IPS-18c (cell line): ENCODE measurements around the gene PHLDA2.

Experiments
- H3K4me3 ChIP-seq: 2 replicates; pipeline ENCODE4 v1.7.0; 2013; ENCODE audit warnings: low read depth, mild to moderate bottlenecking, low read length, moderate library complexity; ENCODE audit not compliant: insufficient read depth
- H3K9me3 ChIP-seq: one replicate; pipeline ENCODE4 v1.6.1; 2013; ENCODE audit warnings: mild to moderate bottlenecking, low read length, moderate library complexity; ENCODE audit not compliant: control insufficient read depth, insufficient read depth

The PHLDA2 gene

DNA sequence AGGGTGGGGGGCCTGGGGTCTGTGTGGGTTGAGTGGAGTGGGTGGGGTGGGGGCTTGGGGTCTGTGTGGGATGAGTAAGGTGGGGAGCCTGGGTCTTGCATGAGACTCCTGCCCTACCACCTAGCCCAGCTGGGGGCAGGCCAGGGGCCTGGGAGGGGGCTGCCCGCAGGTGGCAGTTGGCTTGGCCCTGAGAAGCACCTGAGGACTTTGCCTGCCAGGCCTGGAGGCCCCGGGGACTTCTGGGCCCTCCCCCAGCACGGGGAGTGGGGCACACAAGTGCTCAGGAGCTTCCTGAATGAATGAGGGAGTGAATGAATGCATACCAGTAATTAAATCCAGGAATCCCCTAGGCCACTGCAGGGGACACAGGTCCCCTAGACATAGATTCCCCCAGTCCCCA is 6.6 kb downstream of the PHLDA2 start:
- no peaks in the 10 kb centered on the region for H3K9me3 ChIP-seq
- no peak overlapping the region for H3K4me3 ChIP-seq

DNA sequence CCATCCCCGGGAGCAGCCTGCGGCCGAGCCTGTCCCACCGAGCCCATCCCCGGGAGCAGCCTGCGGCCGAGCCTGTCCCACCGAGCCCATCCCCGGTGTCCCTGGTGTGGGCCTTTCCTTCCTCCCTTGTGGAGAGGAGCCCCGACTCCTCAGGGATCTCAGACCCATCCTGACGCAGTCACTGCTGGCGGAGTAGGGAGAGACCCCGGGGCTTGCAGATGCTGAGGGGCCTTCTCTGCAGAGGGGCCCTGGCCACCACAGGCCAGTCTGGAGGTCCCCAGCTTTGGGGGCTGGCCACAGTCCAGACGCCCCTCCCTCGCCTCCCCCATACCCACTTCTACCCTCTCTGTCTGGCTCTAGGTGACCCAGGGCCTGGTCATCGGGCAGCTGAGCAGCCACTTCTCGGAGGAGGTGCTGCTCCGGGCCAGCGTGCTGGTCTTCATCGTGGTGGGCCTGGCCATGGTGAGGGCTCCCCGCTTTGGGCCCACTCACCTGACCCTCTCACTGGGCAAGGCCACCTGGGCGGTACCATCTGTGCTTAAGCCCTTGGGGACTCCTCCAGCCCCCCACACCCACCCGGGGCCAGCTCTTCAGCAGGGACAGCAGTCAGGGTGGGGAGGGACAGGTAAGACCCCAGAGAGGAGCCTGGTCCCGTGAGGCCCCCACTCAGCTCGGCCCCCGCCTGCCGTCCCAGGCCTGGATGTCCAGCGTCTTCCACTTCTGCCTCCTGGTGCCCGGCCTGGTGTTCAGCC is 7.3 kb downstream of the PHLDA2 start:
- no peak overlapping the region for H3K4me3 ChIP-seq
- no peaks in the 10 kb centered on the region for H3K9me3 ChIP-seq

GRCh38 chr11:2921261-2921660 is 8.0 kb downstream of the PHLDA2 start:
- Histone ChIP-seq H3K4me3 (no peak overlapping the region), H3K9me3 (no peaks in the 10 kb centered on the region)

DNA sequence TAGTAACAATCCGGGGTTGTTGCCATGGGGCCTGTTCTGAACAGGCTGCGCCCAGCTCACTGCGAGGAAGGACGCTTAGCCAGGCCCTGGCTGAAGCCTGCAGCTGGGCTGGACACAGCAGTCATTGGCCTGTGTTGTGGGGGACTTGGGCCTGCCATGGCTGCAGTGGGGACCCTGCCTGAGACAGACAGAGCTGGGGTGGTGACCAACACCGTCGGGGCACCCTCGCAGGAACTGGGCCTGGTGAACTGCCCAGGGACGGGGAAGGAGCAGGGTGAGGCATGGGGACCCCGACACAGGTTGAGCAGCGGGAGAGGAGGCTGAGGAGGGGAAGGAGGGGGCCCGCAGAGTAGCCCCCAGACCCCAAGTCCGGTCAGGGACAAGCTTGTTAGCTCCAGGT is 8.9 kb downstream of the PHLDA2 start:
- no peaks in the 10 kb centered on the region for H3K9me3 ChIP-seq
- no peak overlapping the region for H3K4me3 ChIP-seq

DNA sequence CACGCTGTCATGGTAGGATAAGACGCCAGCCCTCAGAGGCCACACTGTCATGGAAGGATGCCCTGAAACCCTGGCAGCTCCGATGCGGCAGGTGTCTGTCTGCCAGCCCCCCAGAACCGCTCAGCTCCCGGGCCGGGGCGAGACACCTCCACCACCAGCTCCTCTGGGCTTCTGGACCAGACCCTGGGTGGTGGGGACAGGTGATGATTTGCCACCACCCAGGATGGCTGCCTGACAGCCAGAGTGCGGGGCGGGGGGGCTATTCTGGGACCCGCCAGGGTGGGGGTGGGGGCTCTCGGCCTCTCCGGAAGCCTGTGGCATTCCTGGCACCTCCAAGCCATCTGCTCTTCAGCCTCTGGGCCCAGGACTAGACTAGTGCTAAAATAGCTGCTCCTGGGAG is 9.4 kb downstream of the PHLDA2 start:
- Histone ChIP-seq H3K4me3 (no peak overlapping the region), H3K9me3 (no peaks in the 10 kb centered on the region)

DNA sequence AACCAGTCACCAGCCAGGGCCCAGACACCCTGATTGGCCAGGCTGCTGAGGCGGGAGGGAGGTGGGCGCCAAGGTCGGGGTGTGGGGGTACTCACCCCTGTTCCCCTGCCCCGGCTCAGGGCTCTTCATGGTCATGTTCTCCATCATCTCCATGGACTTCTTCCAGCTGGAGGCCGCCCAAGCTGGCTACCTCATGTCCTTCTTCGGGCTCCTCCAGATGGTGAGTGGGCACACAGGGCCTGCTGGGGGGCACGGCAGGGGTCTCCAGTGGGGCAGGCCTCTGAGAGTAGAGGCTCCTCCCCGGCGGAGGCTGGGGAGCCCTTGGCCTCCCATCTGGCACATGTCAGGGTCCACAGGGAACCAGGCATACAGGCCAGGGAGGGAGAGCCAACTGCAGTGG is 10.0 kb downstream of the PHLDA2 start:
- H3K9me3 ChIP-seq, result no peaks in the 10 kb centered on the region
- H3K4me3 ChIP-seq, result no peak overlapping the region

DNA sequence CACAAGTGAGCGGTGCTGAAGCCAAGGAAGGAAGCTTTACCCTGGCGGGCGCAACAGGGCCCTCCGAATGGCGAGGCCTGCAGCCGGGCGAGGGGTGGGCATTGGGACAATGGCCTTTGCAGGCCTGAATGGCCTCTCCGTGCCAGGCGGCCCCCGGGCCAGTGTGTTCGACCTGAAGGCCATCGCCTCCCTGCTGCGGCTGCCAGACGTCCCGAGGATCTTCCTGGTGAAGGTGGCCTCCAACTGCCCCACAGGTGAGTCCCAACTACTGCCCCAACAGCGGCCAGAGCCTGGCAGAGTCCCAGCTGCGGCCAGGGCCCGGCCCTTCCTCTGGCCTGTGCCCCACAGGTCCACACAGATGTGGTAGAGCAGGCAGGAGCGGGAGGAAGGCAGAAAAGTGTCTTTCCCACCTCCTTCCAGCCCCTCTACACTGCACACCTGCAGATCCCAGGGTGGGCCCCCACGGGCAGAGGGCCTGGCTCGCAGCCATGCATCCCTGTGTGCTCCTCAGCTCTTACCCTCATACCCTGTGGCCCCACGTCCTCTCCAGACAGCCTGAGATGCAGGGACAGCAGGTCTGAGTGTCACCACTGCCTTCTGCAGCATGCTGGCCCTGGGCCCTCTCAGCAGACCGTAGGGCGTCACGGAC is 11.3 kb downstream of the PHLDA2 start:
- H3K4me3 ChIP-seq, result no peak overlapping the region

DNA sequence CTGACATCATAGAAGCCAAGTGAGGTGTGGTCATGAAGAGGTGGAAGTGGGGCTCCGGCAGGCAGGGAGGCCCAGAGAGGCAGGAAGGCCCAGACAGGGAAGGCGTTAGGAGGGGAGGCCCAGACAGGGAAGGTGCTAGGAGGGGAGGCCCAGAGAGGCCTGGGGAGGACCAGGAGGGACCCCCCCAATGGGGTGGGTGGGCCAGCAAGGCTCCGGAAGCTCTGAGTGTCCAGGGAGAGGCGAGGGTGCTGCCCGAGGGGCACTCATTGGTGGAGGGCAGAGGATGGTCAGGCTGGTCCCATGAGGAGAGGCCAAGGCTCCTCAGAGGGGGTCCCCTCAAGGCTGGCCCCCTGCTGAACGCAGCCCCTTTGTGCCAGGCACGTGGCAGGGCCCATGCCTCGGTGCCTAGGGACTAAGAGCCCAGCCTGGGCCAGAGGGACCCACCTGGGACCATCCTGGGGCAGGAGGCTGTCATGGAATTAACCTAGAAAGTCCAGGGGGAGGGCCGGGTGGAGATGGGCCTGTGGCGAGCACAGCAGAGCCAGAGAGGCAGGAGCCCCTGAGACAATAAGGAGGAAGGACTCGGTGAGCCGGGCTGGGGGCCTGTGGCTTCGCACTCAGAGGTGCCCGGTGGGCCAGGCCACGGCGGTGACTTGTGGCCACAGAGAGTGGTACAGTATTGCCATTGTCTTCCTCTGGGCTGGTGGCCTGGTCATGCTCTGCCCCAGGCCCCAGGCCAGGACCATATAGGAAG is 12.2 kb downstream of the PHLDA2 start:
- no peak overlapping the region for H3K4me3 ChIP-seq
- H3K9me3 ChIP-seq, result no peaks in the 10 kb centered on the region

More for the DNA sequence above, 11.3 kb downstream of the PHLDA2 start:
- H3K9me3 ChIP-seq, result no peaks in the 10 kb centered on the region

GRCh38 chr11:2916114-2916891 is 12.9 kb downstream of the PHLDA2 start:
- H3K9me3 ChIP-seq, result no peaks in the 10 kb centered on the region
- H3K4me3 ChIP-seq, result no peak overlapping the region

DNA sequence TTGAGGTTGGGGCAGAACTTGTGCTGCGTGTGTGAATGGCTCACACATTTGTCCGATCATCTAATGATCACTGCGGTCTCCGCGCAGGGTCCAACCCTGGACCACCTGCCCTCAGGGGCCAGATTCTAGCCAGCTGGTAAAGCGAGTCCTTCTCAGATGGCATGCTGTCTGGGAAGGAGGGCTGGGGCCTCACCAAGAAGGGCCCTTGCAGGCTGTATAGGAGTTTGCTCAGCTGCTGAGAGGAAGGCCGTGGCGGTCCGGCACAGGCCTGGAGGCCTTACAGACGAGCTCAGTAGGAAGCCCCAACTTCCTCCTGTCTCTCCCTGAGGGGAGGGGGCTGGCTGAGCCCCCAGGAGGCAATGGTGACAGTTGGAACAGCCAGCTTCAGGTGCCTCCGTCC is 13.7 kb downstream of the PHLDA2 start:
- Histone ChIP-seq H3K4me3 (no peak overlapping the region), H3K9me3 (no peaks in the 10 kb centered on the region)

DNA sequence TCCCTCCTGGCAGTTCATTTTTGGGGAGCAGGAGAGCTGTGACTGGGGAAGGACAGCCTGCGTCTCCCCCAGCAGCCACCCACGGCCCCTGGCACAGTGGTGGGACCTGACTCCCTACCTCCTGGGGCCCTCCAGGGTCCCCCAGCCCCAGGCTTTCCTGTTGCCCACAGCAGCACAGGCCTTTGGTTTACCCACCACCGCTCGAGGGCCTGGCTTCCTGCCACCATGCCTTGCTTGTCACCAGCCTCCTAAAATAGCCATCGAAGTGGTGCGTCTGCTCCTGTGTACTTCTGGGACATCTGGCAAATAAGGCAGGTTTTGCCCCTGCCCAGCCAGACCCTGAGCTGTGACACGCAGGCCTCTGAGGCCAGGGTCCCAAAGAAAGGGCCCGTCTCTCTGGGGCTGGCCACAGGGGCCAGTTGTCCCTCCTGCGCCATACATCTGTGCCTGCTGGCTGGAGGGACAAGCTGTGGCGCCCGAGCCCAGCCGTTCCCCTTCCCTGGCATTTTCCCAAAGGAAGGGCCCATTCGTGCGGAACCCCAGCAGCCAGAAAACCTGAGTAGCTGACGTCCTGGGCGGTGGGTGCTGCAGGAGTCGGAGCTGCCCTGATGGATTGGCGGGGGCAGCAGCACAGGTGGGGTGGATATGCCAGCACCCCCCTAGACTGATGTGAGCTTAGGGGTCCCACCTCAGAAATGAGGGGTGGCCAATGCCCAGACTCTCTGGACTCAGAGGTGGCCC is 14.6 kb downstream of the PHLDA2 start:
- H3K9me3 ChIP-seq, result no peaks in the 10 kb centered on the region
- H3K4me3 ChIP-seq, result no peak overlapping the region

DNA sequence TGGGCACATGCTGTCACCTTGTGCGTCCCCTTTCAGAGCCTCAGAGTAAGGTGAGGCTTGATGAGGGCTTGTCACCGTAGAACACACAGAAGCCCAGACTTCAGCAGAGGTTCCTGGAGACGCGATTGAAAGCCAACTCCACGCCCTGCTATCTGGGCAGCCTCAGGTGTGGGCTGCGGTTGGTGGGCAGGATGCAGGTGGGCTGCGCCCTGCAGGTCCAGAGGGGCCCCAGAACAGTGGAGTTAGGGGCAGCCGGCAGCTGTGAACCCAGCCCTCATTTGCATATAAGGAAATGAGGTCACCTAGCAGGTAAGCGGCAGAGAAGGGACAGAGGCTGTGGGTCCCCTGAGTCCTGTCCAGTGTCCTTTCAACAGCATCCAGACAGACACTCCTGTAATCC is 15.4 kb downstream of the PHLDA2 start:
- no peak overlapping the region for H3K4me3 ChIP-seq

GRCh38 chr11:2913019-2913431 is 16.2 kb downstream of the PHLDA2 start:
- Histone ChIP-seq H3K4me3 (no peak overlapping the region), H3K9me3 (no peaks in the 10 kb centered on the region)

More for the DNA sequence above, 15.4 kb downstream of the PHLDA2 start:
- no peaks in the 10 kb centered on the region for H3K9me3 ChIP-seq

GRCh38 chr11:2912498-2912897 is 16.7 kb downstream of the PHLDA2 start:
- Histone ChIP-seq H3K9me3 (no peaks in the 10 kb centered on the region), H3K4me3 (no peak overlapping the region)

- Histone ChIP-seq H3K4me3 (no peak overlapping the region), H3K9me3 (no peaks in the 10 kb centered on the region)
Observed at GRCh38 chr11:2911785-2912391, 17.3 kb downstream of the PHLDA2 start.

DNA sequence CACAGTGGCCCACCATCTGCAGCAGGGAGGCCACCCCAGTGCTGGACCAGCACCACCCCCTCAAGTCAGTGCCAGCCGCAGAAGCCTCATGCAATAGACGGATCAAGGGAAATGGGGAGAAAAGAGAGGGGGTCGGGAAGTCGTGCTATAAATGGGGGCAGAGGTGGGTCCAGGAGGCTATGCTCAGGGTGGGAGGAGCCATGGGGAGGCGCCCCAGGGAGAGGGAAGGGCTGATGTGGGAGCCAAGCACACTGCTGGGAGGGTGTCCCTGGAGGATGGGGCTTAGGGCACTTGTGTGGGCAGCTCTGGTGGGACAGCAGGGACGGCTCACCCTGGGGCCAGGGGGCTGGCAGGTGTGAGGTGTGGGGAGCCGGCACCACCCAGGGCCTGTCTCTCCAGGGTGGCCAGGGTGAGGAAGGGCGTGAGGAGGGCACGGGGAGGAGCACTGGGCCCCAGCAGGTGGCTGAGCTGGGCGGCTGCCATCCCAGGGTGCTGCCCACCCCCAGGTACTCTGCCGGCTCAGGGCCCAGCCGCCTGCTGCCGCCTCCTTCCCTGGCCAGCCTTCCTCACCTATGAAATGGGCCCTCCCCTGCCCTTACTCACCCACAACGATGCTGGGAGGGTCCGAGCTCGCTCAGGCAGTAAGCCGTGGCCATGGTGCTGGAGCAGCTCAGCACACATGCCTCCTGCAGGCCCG is 18.0 kb downstream of the PHLDA2 start:
- Histone ChIP-seq H3K9me3 (no peaks in the 10 kb centered on the region), H3K4me3 (no peak overlapping the region)
